Measurements from ENCODE around the gene NRXN3. TPM values are rescaled to one million over a fixed set of nuclear protein-coding genes. Genes with fewer than 3 reads are reported as not detected.
A peak's percentile ranks its signal among the peaks of the same experiment; 100 is the strongest.
"Not testable (repeated sequence)": the region's sequence is repeated elsewhere in the genome, so short reads cannot be mapped to it uniquely, and the experiment has no call there.

NRXN3 gene
- total RNA-seq, 2 experiments from 2014 or later, result not detected

- H3K9me3 Mint-ChIP-seq; H3K4me3 Mint-ChIP-seq; H3K36me3 Mint-ChIP-seq (ENCODE audit: low read depth); POLR2A ChIA-PET; CTCF ChIA-PET; H3K27ac Mint-ChIP-seq; H3K4me1 Mint-ChIP-seq; DNase-seq; H3K27me3 Mint-ChIP-seq: not testable (repeated sequence)
Observed at GRCh38 chr14:78487573-78487972, 317.4 kb downstream of the NRXN3 start.

- no peak overlapping the region for H3K4me3 Mint-ChIP-seq
- no peaks in the 10 kb centered on the region for H3K27me3 Mint-ChIP-seq
- no peak for DNase-seq
- no peaks in the 10 kb centered on the region for H3K9me3 Mint-ChIP-seq
- ChIA-PET CTCF (no interaction called here), POLR2A (no interaction called here)
- H3K4me1 Mint-ChIP-seq, result no peaks in the 10 kb centered on the region
- H3K27ac Mint-ChIP-seq, result no peak overlapping the region
- H3K36me3 Mint-ChIP-seq (ENCODE audit: low read depth), result no peaks in the 10 kb centered on the region
Observed at GRCh38 chr14:78488938-78489337, 318.8 kb downstream of the NRXN3 start.

GRCh38 chr14:78491048-78491447, 320.9 kb downstream of the NRXN3 start:
- no peak for DNase-seq
- Mint-ChIP-seq H3K27ac (no peak overlapping the region), H3K27me3 (no peaks in the 10 kb centered on the region), H3K4me3 (no peak overlapping the region), H3K36me3 (ENCODE audit: low read depth) (no peaks in the 10 kb centered on the region), H3K9me3 (no peaks in the 10 kb centered on the region), H3K4me1 (no peaks in the 10 kb centered on the region)
- ChIA-PET POLR2A (no interaction called here), CTCF (no interaction called here)

GRCh38 chr14:78498062-78498595, 328.0 kb downstream of the NRXN3 start:
- Mint-ChIP-seq H3K9me3 (no peaks in the 10 kb centered on the region), H3K4me3 (no peak overlapping the region), H3K27me3 (no peaks in the 10 kb centered on the region), H3K36me3 (ENCODE audit: low read depth) (no peaks in the 10 kb centered on the region), H3K27ac (no peak overlapping the region), H3K4me1 (no peaks in the 10 kb centered on the region)
- ChIA-PET POLR2A (no interaction called here), CTCF (no interaction called here)
- no peak for DNase-seq

- POLR2A ChIA-PET, result no interaction called here
- DNase-seq, result no peak
- Mint-ChIP-seq H3K4me1 (no peaks in the 10 kb centered on the region), H3K36me3 (ENCODE audit: low read depth) (no peaks in the 10 kb centered on the region), H3K27me3 (no peaks in the 10 kb centered on the region), H3K27ac (no peak overlapping the region), H3K9me3 (no peaks in the 10 kb centered on the region), H3K4me3 (no peak overlapping the region)
- CTCF ChIA-PET, result no interaction called here
Observed at GRCh38 chr14:78501909-78502308, 331.7 kb downstream of the NRXN3 start.

GRCh38 chr14:78508023-78508422, 337.9 kb downstream of the NRXN3 start:
- H3K27me3 Mint-ChIP-seq, result no peaks in the 10 kb centered on the region
- no peak overlapping the region for H3K4me3 Mint-ChIP-seq
- no peaks in the 10 kb centered on the region for H3K9me3 Mint-ChIP-seq
- ChIA-PET CTCF (no interaction called here), POLR2A (no interaction called here)
- H3K4me1 Mint-ChIP-seq, result no peaks in the 10 kb centered on the region
- no peaks in the 10 kb centered on the region for H3K36me3 Mint-ChIP-seq (ENCODE audit: low read depth)
- H3K27ac Mint-ChIP-seq, result no peak overlapping the region
- no peak for DNase-seq

GRCh38 chr14:78509516-78509915, 339.3 kb downstream of the NRXN3 start:
- no peaks in the 10 kb centered on the region for H3K4me1 Mint-ChIP-seq
- no peaks in the 10 kb centered on the region for H3K27me3 Mint-ChIP-seq
- POLR2A ChIA-PET, result no interaction called here
- CTCF ChIA-PET, result no interaction called here
- H3K4me3 Mint-ChIP-seq, result no peak overlapping the region
- no peak overlapping the region for H3K27ac Mint-ChIP-seq
- no peaks in the 10 kb centered on the region for H3K36me3 Mint-ChIP-seq (ENCODE audit: low read depth)
- H3K9me3 Mint-ChIP-seq, result no peaks in the 10 kb centered on the region
- DNase-seq, result no peak

- no peak for DNase-seq
- H3K4me1 Mint-ChIP-seq, result no peaks in the 10 kb centered on the region
- no peaks in the 10 kb centered on the region for H3K27me3 Mint-ChIP-seq
- H3K27ac Mint-ChIP-seq, result no peak overlapping the region
- no peaks in the 10 kb centered on the region for H3K36me3 Mint-ChIP-seq (ENCODE audit: low read depth)
- H3K4me3 Mint-ChIP-seq, result no peak overlapping the region
- ChIA-PET POLR2A (no interaction called here), CTCF (no interaction called here)
- H3K9me3 Mint-ChIP-seq, result peaks cover 2% of the 10 kb centered on the region
Observed at GRCh38 chr14:78512021-78512420, 341.8 kb downstream of the NRXN3 start.

GRCh38 chr14:78519863-78520262, 349.7 kb downstream of the NRXN3 start:
- peak; percentile 31 for DNase-seq
- CTCF ChIA-PET, result no interaction called here
- H3K4me3 Mint-ChIP-seq, result no peak overlapping the region
- no peaks in the 10 kb centered on the region for H3K36me3 Mint-ChIP-seq (ENCODE audit: low read depth)
- POLR2A ChIA-PET, result no interaction called here
- no peaks in the 10 kb centered on the region for H3K4me1 Mint-ChIP-seq
- H3K9me3 Mint-ChIP-seq, result peaks cover 2% of the 10 kb centered on the region
- no peak overlapping the region for H3K27ac Mint-ChIP-seq
- no peaks in the 10 kb centered on the region for H3K27me3 Mint-ChIP-seq

- no peaks in the 10 kb centered on the region for H3K36me3 Mint-ChIP-seq (ENCODE audit: low read depth)
- no peaks in the 10 kb centered on the region for H3K27me3 Mint-ChIP-seq
- no peak for DNase-seq
- no peaks in the 10 kb centered on the region for H3K9me3 Mint-ChIP-seq
- ChIA-PET CTCF (no interaction called here), POLR2A (no interaction called here)
- H3K4me3 Mint-ChIP-seq, result no peak overlapping the region
- H3K4me1 Mint-ChIP-seq, result no peaks in the 10 kb centered on the region
- H3K27ac Mint-ChIP-seq, result no peak overlapping the region
Observed at GRCh38 chr14:78524196-78524595, 354.0 kb downstream of the NRXN3 start.

- H3K27ac Mint-ChIP-seq, result no peak overlapping the region
Observed at GRCh38 chr14:78524766-78525165, 354.6 kb downstream of the NRXN3 start.

GRCh38 chr14:78530078-78530477, 359.9 kb downstream of the NRXN3 start:
- no peaks in the 10 kb centered on the region for H3K4me1 Mint-ChIP-seq
- POLR2A ChIA-PET, result interaction anchor here (0.5 kb wide), 1 partner anchor 647 kb away, joined by 3 read pairs; no protein-coding TSS in a partner anchor

More at GRCh38 chr14:78524766-78525165, 354.6 kb downstream of the NRXN3 start:
- Mint-ChIP-seq H3K36me3 (ENCODE audit: low read depth) (no peaks in the 10 kb centered on the region), H3K9me3 (no peaks in the 10 kb centered on the region), H3K27me3 (no peaks in the 10 kb centered on the region), H3K4me1 (no peaks in the 10 kb centered on the region), H3K4me3 (no peak overlapping the region)
- POLR2A ChIA-PET, result no interaction called here
- CTCF ChIA-PET, result no interaction called here
- DNase-seq, result no peak

GRCh38 chr14:78534141-78534540, 364.0 kb downstream of the NRXN3 start:
- ChIA-PET POLR2A (no interaction called here), CTCF (no interaction called here)
- DNase-seq, result no peak
- peaks cover 6% of the 10 kb centered on the region for H3K9me3 Mint-ChIP-seq
- no peaks in the 10 kb centered on the region for H3K4me1 Mint-ChIP-seq
- no peak overlapping the region for H3K4me3 Mint-ChIP-seq
- no peaks in the 10 kb centered on the region for H3K27me3 Mint-ChIP-seq
- H3K36me3 Mint-ChIP-seq (ENCODE audit: low read depth), result no peaks in the 10 kb centered on the region
- no peak overlapping the region for H3K27ac Mint-ChIP-seq

More at GRCh38 chr14:78530078-78530477, 359.9 kb downstream of the NRXN3 start:
- Mint-ChIP-seq H3K27ac (no peak overlapping the region), H3K36me3 (ENCODE audit: low read depth) (no peaks in the 10 kb centered on the region), H3K9me3 (peaks cover 6% of the 10 kb centered on the region), H3K27me3 (no peaks in the 10 kb centered on the region), H3K4me3 (no peak overlapping the region)
- CTCF ChIA-PET, result no interaction called here
- no peak for DNase-seq

GRCh38 chr14:78535041-78535440, 364.9 kb downstream of the NRXN3 start:
- CTCF ChIA-PET, result no interaction called here
- no peak for DNase-seq
- no peaks in the 10 kb centered on the region for H3K27me3 Mint-ChIP-seq
- POLR2A ChIA-PET, result no interaction called here
- H3K4me3 Mint-ChIP-seq, result no peak overlapping the region
- H3K9me3 Mint-ChIP-seq, result peaks cover 10% of the 10 kb centered on the region
- H3K36me3 Mint-ChIP-seq (ENCODE audit: low read depth), result no peaks in the 10 kb centered on the region
- H3K27ac Mint-ChIP-seq, result no peak overlapping the region
- H3K4me1 Mint-ChIP-seq, result no peaks in the 10 kb centered on the region

- H3K27me3 Mint-ChIP-seq; POLR2A ChIA-PET; H3K36me3 Mint-ChIP-seq (ENCODE audit: low read depth); DNase-seq; CTCF ChIA-PET; H3K4me3 Mint-ChIP-seq; H3K9me3 Mint-ChIP-seq; H3K27ac Mint-ChIP-seq; H3K4me1 Mint-ChIP-seq: not testable (repeated sequence)
Observed at GRCh38 chr14:78541788-78542187, 371.6 kb downstream of the NRXN3 start.
